K562 (cell line): Measurements from ENCODE around the gene UBL7. TPM values are rescaled to one million over a fixed set of nuclear protein-coding genes. Genes with fewer than 3 reads are reported as not detected.

Experiments
- ATAC-seq: fragments of 200-7000 bp; cut with Tn5 transposase; 3 replicates; pipeline ENCODE4 v1.9.1; 2020; ENCODE audit warnings: moderate library complexity
- BruUV-seq: library from RNA; stranded (reverse); fragments of 400-500 nt; replicated peaks from 2 replicates; lab custom pipeline; 2021; lab: Mats Ljungman, UMichigan
- CTCF ChIA-PET: fragments of 300-600 bp; formaldehyde crosslinking; extraction: SDS; loops from one replicate; lab custom pipeline; 2021; ENCODE audit warnings: low intra/inter-chr PET ratio; lab: Yijun Ruan, JAX
- POLR2A ChIA-PET: fragments of 300-600, 350-650 bp; sonication (Branson Sonifier 250); formaldehyde crosslinking; extraction: SDS; loops from one replicate; lab custom pipeline; 2021; ENCODE audit warnings: antibody characterized with exemption, inconsistent platforms; lab: Yijun Ruan, JAX
- DNase-seq, 4 experiments: peaks; one replicate each; pipeline versions ENCODE4 v3.0.0 to v3.0.0-alpha.2; 2011 to 2018; ENCODE audit warnings: low spot score in 3 of 4, mixed read lengths in 3 of 4; ENCODE audit errors: extremely low read depth in 1 of 4
- FAIRE-seq: peaks from 2 replicates; lab custom pipeline; 2011; peaks lifted over from hg19 to GRCh38; lab: Jason Lieb, UNC
- H2AFZ ChIP-seq: 2 replicates; pipeline ENCODE4 v1.6.0; 2011; ENCODE audit warnings: low read depth, low read length, control low read depth, inconsistent platforms
- H3K27ac ChIP-seq: fragments of 200-600 bp; 3 replicates; pipeline ENCODE4 v1.8.0; 2011; ENCODE audit warnings: low read depth, mild to moderate bottlenecking, control low read depth, inconsistent platforms, low read length, moderate library complexity, mixed read lengths; ENCODE audit errors: extremely low read depth
- H3K27me3 ChIP-seq, 2 experiments: fragments of 300-600 bp in 1 of 2; 2 replicates in 1 of 2; 3 replicates in 1 of 2; pipeline versions ENCODE4 v1.6.0 to v1.8.0; 2011; ENCODE audit warnings: inconsistent platforms in 2 of 2, low read length in 2 of 2, mild to moderate bottlenecking in 1 of 2, mixed read lengths in 1 of 2, moderate library complexity in 1 of 2; ENCODE audit not compliant: control insufficient read depth in 2 of 2, insufficient read depth in 2 of 2
- H3K36me3 ChIP-seq: fragments of 300-600 bp; 3 replicates; pipeline ENCODE4 v1.8.0; 2011; ENCODE audit warnings: mild to moderate bottlenecking, low read length, inconsistent platforms; ENCODE audit not compliant: control insufficient read depth, insufficient read depth
- H3K4me1 ChIP-seq, 2 experiments: fragments of 200-600 bp in 1 of 2; replicated peaks in 1 of 2; 2 replicates in 1 of 2; 3 replicates in 1 of 2; pipeline versions ENCODE4 v1.5.1 to v1.8.0; 2011; ENCODE audit warnings: inconsistent platforms in 2 of 2, low read length in 2 of 2, mild to moderate bottlenecking in 1 of 2, mixed read lengths in 1 of 2, moderate library complexity in 1 of 2; ENCODE audit not compliant: control insufficient read depth in 2 of 2, insufficient read depth in 2 of 2
- H3K4me2 ChIP-seq: 2 replicates; pipeline ENCODE4 v1.6.1; 2011; ENCODE audit warnings: low read length, control low read depth, inconsistent platforms, mixed read lengths; ENCODE audit not compliant: insufficient read depth
- H3K4me3 ChIP-seq: fragments of 200-600 bp; sonication (generic), shearing (Covaris generic); 2 replicates; pipeline ENCODE4 v1.5.1; 2016; ENCODE audit warnings: control low read depth, inconsistent platforms
- H3K79me2 ChIP-seq: fragments of 200-600 bp; 3 replicates; pipeline ENCODE4 v1.8.0; 2011; ENCODE audit warnings: low read length, inconsistent platforms; ENCODE audit not compliant: control insufficient read depth, insufficient read depth
- H3K9ac ChIP-seq, 2 experiments: 2 replicates each; pipeline versions ENCODE4 v1.6.0 to v1.6.1; 2011; ENCODE audit warnings: low read depth in 2 of 2, low read length in 2 of 2, control low read depth in 1 of 2, inconsistent platforms in 1 of 2, mild to moderate bottlenecking in 1 of 2, mixed read lengths in 1 of 2; ENCODE audit not compliant: insufficient read depth in 1 of 2
- H3K9me1 ChIP-seq: one replicate; pipeline ENCODE4 v1.6.0; 2011; ENCODE audit warnings: inconsistent platforms, mild to moderate bottlenecking, low read length, moderate library complexity; ENCODE audit not compliant: control insufficient read depth, insufficient read depth
- H3K9me3 ChIP-seq: replicated peaks from 2 replicates; pipeline ENCODE4 v1.5.1; 2011; ENCODE audit warnings: low read depth, low read length, inconsistent platforms; ENCODE audit not compliant: control insufficient read depth, insufficient read depth
- H4K20me1 ChIP-seq: replicated peaks from 2 replicates; pipeline ENCODE4 v1.6.1; 2011; ENCODE audit warnings: low read length, inconsistent platforms, mixed read lengths; ENCODE audit not compliant: control insufficient read depth, insufficient read depth
- E2F4 ChIP-seq: sonication (generic); formaldehyde crosslinking; IDR thresholded peaks from 2 replicates; pipeline ENCODE4 v1.8.0; 2022; ENCODE audit warnings: mild to moderate bottlenecking, low read depth, missing genetic modification reagents
- RBM17 ChIP-seq: fragments of 200-400 bp; formaldehyde crosslinking; IDR thresholded peaks from 2 replicates; pipeline ENCODE4 v1.6.1; 2017; ENCODE audit warnings: low read depth, mild to moderate bottlenecking, low read length, borderline replicate concordance
- TFAM ChIP-seq: fragments of 250-450 bp; sonication (Bioruptor Pico); conservative IDR thresholded peaks from 2 replicates; pipeline ENCODE4 v1.5.0; 2021; ENCODE audit warnings: mild to moderate bottlenecking, moderate library complexity
- ZBTB26 ChIP-seq: fragments of 450-650 bp; formaldehyde crosslinking; IDR thresholded peaks from 2 replicates; pipeline ENCODE4 v1.4.0; 2022; ENCODE audit warnings: missing genetic modification characterization
- ZNF217 ChIP-seq: sonication (generic); formaldehyde crosslinking; IDR thresholded peaks from 2 replicates; pipeline ENCODE4 v1.8.0; 2022; ENCODE audit warnings: mild to moderate bottlenecking, missing genetic modification reagents
- ZNF280B ChIP-seq: fragments of 250-450 bp; sonication (Bioruptor Pico); IDR thresholded peaks from 2 replicates; pipeline ENCODE4 v1.5.1; 2021; ENCODE audit warnings: mild to moderate bottlenecking
- WGBS: fragments of 100-300 bp; shearing (Covaris generic); methylation state at CpG from one replicate; pipeline ENCODE4 v1.1.6; 2016; ENCODE audit warnings: low coverage, mixed read lengths; ENCODE audit not compliant: insufficient coverage; ENCODE audit errors: missing lambda C conversion rate; 5-methylcytosine and 5-hydroxymethylcytosine counted together
- in situ Hi-C: fragments of 300-500 bp; cut with MboI; formaldehyde crosslinking; loops from 4 replicates; pipeline ENCODE4 v1.15.0; 2018; ENCODE audit warnings: inconsistent platforms, mixed read lengths
- intact Hi-C: fragments of 100-400 bp; cut with micrococcal nuclease; formaldehyde crosslinking; loops from 2 replicates; pipeline ENCODE4 v1.14.2; 2022
- polyA plus RNA-seq, 8 experiments: library from polyadenylated mRNA; depleted of rRNA in 4 of 8; stranded (reverse) in 5 of 8; unstranded in 3 of 8; fragments of >200 nt; fragmentation: Nextera tagmentation in 2 of 8; fragmentation: Illumina TruSeq in 1 of 8; extraction: Ambion mirVana in 2 of 8; extraction: Trizol in 1 of 8; gene quantifications; 2 replicates each; pipeline versions ENCODE4 v1.2.1 to v1.2.3, GENCODE V29; 2011 to 2014; ENCODE audit warnings: inconsistent platforms in 1 of 8, missing spikeins in 1 of 8
- total RNA-seq, 7 experiments: library from RNA; depleted of rRNA in 6 of 7; stranded (reverse); fragments of >200 nt in 6 of 7; fragmentation: Illumina TruSeq in 2 of 7; extraction: Trizol in 2 of 7; gene quantifications; 2 replicates each; pipeline versions ENCODE4 v1.2.1 to v1.2.3, GENCODE V29; 2011 to 2021; ENCODE audit warnings: low replicate concordance in 1 of 7
- TF ChIP-seq, protein P1 (sequence below), 2 experiments: fragments of 250-450 bp in 1 of 2; fragments of 450-650 bp in 1 of 2; sonication (Bioruptor Pico) in 1 of 2; IDR thresholded peaks; 2 replicates each; pipeline versions ENCODE4 v1.6.1 to v1.8.0; 2016 to 2021; ENCODE audit warnings: mild to moderate bottlenecking in 2 of 2, moderate library complexity in 2 of 2, missing compliant biosample characterization in 1 of 2, missing genetic modification characterization in 1 of 2

The UBL7 gene
- total and polyA plus RNA-seq, 9 of the 15 experiments (the other 6 are each of a cell fraction or from before 2014, with no cell fraction given) = 19.2 to 63.4 (median 44.9) TPM

DNA sequence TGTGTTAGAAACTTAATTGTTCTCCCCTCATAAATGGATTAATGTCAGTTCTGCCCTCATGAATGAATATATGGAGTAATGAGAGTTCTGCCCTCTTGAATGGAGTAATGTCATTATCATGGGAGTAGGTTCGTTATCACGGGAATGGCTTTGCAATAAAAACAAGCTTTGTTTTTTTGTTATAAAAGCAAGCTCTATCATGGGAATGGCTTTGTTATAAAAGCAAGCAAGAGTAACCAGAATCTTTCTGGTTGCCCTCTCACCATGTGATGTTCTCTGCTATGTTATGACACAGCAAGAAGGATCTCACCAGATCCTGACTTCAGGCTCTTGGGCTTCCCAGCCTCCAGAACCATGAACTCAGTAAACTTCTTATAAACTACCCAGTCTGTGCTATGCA lies 38.4 kb upstream of the UBL7 start:
- Histone ChIP-seq H3K79me2 (no peaks in the 10 kb centered on the region), H3K36me3 (0 out of 3 replicates have a peak, but pooled peaks cover 4% of the 10 kb centered on the region), H3K4me3 (no peak overlapping the region), H3K27me3 (no peaks in the 10 kb centered on the region), H3K4me2 (no peak overlapping the region), H3K9ac (no peak overlapping the region), H3K9me3 (no peaks in the 10 kb centered on the region), H4K20me1 (no peaks in the 10 kb centered on the region), H3K27ac (no peak overlapping the region), H3K4me1 (no peaks in the 10 kb centered on the region; a peak in 1 of 5 replicates), H2AFZ (no peak overlapping the region), H3K9me1 (no peaks in the 10 kb centered on the region)
- intact Hi-C loops = no loop called here
- in situ Hi-C loops = no loop called here
- POLR2A ChIA-PET = interaction anchor here (0.6 kb wide), 1 partner anchor 38 kb away, joined by 3 read pairs; the partner anchor contains the start of gene UBL7
- CTCF ChIA-PET = no interaction called here
- no peak for TF ChIP-seq ZNF217
- TF ChIP-seq ZNF280B = no peak
- TF ChIP-seq ZBTB26 (CRISPR knock-in tag) = no peak
- TF ChIP-seq, protein P1, sequence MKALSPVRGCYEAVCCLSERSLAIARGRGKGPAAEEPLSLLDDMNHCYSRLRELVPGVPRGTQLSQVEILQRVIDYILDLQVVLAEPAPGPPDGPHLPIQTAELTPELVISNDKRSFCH (CRISPR knock-in tag; IDR thresholded peaks at IDR 0.05) = no peak
- TF ChIP-seq, protein P1 (tag; IDR thresholded peaks at IDR 0.05) = no peak
- no peak for TF ChIP-seq E2F4 (CRISPR knock-in tag)
- TF ChIP-seq RBM17 = no peak
- no peak for TF ChIP-seq TFAM (CRISPR knock-in tag)
- FAIRE-seq (no peak), ATAC-seq (no peak), DNase-seq (no peak)
- no TSS peak for BruUV-seq
- 62% methylated on average over 2 of the region's 2 CpGs for whole genome bisulfite sequencing
